ENCODE results near the gene PTGER1. TPM values are rescaled to one million over a fixed set of nuclear protein-coding genes. Genes with fewer than 3 reads are reported as not detected.

The PTGER1 gene
- total and polyA plus RNA-seq, 2 of the 13 experiments (the other 11 are each of a cell fraction or from before 2014, with no cell fraction given): 0.13 TPM; not detected in 1

GRCh38 chr19:14495672-14496028, 20.5 kb upstream of the PTGER1 start (continued):
- TF ChIP-seq FOXO4 (CRISPR knock-in tag; conservative IDR thresholded peaks at IDR 0.05): no peak
- no peak for TF ChIP-seq ZIK1 (CRISPR knock-in tag; IDR thresholded peaks at IDR 0.05; ENCODE audit: borderline replicate concordance, low read depth)
- TF ChIP-seq ZNF317 (CRISPR knock-in tag; IDR thresholded peaks at IDR 0.05): no peak
- no peak for TF ChIP-seq ZNF3 (CRISPR knock-in tag; IDR thresholded peaks at IDR 0.05)
- TF ChIP-seq FOXC1 (CRISPR knock-in tag; IDR thresholded peaks at IDR 0.05; ENCODE audit: borderline replicate concordance): peak; percentile 19; the same call in 1 of the 2 replicates
- 0 out of 2 replicates have a peak, but pooled peaks have one; percentile 1 for TF ChIP-seq MXD1 (CRISPR knock-in tag; IDR thresholded peaks at IDR 0.05)
- no peak for TF ChIP-seq ZBTB20 (CRISPR knock-in tag; IDR thresholded peaks at IDR 0.05; ENCODE audit: borderline replicate concordance, low read depth)
- TF ChIP-seq, protein P1, sequence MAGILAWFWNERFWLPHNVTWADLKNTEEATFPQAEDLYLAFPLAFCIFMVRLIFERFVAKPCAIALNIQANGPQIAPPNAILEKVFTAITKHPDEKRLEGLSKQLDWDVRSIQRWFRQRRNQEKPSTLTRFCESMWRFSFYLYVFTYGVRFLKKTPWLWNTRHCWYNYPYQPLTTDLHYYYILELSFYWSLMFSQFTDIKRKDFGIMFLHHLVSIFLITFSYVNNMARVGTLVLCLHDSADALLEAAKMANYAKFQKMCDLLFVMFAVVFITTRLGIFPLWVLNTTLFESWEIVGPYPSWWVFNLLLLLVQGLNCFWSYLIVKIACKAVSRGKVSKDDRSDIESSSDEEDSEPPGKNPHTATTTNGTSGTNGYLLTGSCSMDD (CRISPR knock-in tag; IDR thresholded peaks at IDR 0.05): no peak
- no peak for TF ChIP-seq ZNF33A (CRISPR knock-in tag; IDR thresholded peaks at IDR 0.05; ENCODE audit: borderline replicate concordance)
- no peak for TF ChIP-seq SATB2 (CRISPR knock-in tag; IDR thresholded peaks at IDR 0.05)
- no peak for TF ChIP-seq NFYB (CRISPR knock-in tag; IDR thresholded peaks at IDR 0.05)
- no peak for TF ChIP-seq ZMYM4 (CRISPR knock-in tag; IDR thresholded peaks at IDR 0.05)
- no peak for TF ChIP-seq GPN1 (CRISPR knock-in tag; IDR thresholded peaks at IDR 0.05; ENCODE audit: borderline replicate concordance)
- TF ChIP-seq, protein P2, sequence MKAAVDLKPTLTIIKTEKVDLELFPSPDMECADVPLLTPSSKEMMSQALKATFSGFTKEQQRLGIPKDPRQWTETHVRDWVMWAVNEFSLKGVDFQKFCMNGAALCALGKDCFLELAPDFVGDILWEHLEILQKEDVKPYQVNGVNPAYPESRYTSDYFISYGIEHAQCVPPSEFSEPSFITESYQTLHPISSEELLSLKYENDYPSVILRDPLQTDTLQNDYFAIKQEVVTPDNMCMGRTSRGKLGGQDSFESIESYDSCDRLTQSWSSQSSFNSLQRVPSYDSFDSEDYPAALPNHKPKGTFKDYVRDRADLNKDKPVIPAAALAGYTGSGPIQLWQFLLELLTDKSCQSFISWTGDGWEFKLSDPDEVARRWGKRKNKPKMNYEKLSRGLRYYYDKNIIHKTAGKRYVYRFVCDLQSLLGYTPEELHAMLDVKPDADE (CRISPR knock-in tag; IDR thresholded peaks at IDR 0.05): peak; percentile 51; the same call in 1 of the 2 replicates
- TF ChIP-seq, protein P3, sequence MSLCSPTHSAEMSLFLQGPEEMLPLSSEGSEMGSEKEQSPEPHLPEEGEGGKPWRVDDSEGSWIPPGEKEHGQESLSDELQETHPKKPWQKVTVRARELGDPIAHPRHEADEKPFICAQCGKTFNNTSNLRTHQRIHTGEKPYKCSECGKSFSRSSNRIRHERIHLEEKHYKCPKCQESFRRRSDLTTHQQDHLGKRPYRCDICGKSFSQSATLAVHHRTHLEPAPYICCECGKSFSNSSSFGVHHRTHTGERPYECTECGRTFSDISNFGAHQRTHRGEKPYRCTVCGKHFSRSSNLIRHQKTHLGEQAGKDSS (CRISPR knock-in tag; IDR thresholded peaks at IDR 0.05; ENCODE audit: borderline replicate concordance, low read depth): no peak
- TF ChIP-seq MIXL1 (CRISPR knock-in tag; IDR thresholded peaks at IDR 0.05): no peak
- TF ChIP-seq PATZ1 (CRISPR knock-in tag; IDR thresholded peaks at IDR 0.05): peak; percentile 37; the same call in 1 of the 2 replicates
- no peak for TF ChIP-seq ZNF343 (CRISPR knock-in tag; IDR thresholded peaks at IDR 0.05)
- TF ChIP-seq MEF2D (CRISPR knock-in tag; IDR thresholded peaks at IDR 0.05): no peak
- TF ChIP-seq DMTF1 (CRISPR knock-in tag; IDR thresholded peaks at IDR 0.05): no peak
- TF ChIP-seq ZNF768 (CRISPR knock-in tag; IDR thresholded peaks at IDR 0.05): peak; percentile 27; the same call in 1 of the 2 replicates
